ENCODE results near the gene OBP2A. TPM values are rescaled to one million over a fixed set of nuclear protein-coding genes. Genes with fewer than 3 reads are reported as not detected.
"Not testable (repeated sequence)": the region's sequence is repeated elsewhere in the genome, so short reads cannot be mapped to it uniquely, and the experiment has no call there.

OBP2A gene
- polyA plus RNA-seq, 1 experiment, result not detected

DNA sequence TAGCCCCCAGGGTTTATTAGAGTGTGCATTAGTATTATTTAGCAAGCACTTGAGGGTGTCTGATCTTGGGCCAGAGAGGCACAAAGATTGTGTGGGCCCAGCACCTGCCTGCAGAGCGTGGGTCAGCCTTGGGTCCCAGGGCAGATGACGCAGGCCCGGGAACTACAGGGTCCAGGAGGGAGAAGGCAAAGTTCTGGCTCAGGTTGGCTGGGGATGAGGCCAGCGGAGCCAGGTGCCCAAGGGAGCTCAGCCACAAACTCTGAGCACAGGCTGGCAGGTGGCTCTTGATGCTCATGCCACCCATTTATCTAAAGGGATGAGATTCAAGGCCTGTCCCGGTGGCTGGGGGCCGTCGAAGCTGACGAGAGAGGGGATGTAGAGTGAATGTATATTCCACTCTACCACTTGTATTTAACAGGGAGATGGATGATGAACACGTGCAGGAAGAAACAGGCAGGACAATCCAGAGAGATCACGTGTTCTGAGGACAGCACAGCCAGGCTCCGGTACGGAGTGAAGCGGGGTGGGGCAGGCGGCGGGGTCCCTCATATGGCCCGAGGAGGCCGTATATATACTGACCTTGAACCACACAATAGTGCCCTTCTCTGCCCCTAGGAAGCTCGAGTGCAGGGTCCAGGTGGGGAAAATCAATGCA lies 818 bp upstream of the OBP2A start:
- Histone ChIP-seq H3K9me3 (ENCODE audit: control insufficient read depth, insufficient read depth, low read length) (peaks cover 3% of the 10 kb centered on the region; the same call in 1 of the 2 replicates), H3K4me3 (ENCODE audit: low read depth, low read length) (no peak overlapping the region), H3K27ac (ENCODE audit: low read depth, low read length) (no peak overlapping the region), H3K27me3 (ENCODE audit: control insufficient read depth, insufficient read depth, low read length) (peaks cover 2% of the 10 kb centered on the region)
- TF ChIP-seq, protein P1, sequence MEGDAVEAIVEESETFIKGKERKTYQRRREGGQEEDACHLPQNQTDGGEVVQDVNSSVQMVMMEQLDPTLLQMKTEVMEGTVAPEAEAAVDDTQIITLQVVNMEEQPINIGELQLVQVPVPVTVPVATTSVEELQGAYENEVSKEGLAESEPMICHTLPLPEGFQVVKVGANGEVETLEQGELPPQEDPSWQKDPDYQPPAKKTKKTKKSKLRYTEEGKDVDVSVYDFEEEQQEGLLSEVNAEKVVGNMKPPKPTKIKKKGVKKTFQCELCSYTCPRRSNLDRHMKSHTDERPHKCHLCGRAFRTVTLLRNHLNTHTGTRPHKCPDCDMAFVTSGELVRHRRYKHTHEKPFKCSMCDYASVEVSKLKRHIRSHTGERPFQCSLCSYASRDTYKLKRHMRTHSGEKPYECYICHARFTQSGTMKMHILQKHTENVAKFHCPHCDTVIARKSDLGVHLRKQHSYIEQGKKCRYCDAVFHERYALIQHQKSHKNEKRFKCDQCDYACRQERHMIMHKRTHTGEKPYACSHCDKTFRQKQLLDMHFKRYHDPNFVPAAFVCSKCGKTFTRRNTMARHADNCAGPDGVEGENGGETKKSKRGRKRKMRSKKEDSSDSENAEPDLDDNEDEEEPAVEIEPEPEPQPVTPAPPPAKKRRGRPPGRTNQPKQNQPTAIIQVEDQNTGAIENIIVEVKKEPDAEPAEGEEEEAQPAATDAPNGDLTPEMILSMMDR (IDR thresholded peaks at IDR 0.05; ENCODE audit: low read depth, low read length), result no peak
- ChIA-PET CTCF (no interaction called here), POLR2A (no interaction called here)
- no peak for DNase-seq (ENCODE audit: low read depth, low spot score)

DNA sequence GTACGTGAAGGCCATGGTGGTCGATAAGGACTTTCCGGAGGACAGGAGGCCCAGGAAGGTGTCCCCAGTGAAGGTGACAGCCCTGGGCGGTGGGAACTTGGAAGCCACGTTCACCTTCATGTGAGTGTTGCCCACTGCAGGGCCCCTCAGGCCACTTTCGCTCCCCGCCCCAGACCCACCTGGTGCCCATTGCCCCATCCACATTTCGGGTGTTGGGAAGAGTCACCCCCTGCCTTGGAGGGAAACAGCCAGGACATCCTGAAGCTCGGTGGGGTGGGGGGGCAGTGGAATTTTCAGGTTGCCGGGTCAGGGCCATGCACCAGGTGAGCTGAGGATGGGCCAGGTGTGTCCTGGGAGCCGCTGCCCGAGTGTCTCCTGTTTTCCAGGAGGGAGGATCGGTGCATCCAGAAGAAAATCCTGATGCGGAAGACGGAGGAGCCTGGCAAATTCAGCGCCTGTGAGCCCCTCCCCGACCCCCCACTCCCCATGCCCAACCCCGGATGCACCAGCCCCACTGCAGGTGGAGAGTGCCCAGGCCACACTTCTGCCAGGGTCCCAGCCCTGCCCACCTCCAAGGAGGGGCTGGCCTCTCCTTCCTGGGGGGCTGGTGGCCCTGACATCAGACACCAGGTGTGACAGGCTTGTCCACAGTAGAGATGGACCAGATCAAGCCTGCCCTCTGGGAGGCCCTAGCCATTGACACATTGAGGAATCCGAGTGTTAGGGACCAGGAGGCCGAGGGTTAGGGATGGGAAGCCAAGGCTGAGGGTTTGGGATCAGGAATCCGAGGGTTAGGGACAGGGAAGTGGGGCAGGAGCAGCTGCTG lies 1.1 kb downstream of the OBP2A start:
- H3K4me3 ChIP-seq (ENCODE audit: low read depth, low read length); H3K27me3 ChIP-seq (ENCODE audit: control insufficient read depth, insufficient read depth, low read length); CTCF ChIA-PET; H3K27ac ChIP-seq (ENCODE audit: low read depth, low read length); POLR2A ChIA-PET; DNase-seq (ENCODE audit: low read depth, low spot score); H3K9me3 ChIP-seq (ENCODE audit: control insufficient read depth, insufficient read depth, low read length): not testable (repeated sequence)

DNA sequence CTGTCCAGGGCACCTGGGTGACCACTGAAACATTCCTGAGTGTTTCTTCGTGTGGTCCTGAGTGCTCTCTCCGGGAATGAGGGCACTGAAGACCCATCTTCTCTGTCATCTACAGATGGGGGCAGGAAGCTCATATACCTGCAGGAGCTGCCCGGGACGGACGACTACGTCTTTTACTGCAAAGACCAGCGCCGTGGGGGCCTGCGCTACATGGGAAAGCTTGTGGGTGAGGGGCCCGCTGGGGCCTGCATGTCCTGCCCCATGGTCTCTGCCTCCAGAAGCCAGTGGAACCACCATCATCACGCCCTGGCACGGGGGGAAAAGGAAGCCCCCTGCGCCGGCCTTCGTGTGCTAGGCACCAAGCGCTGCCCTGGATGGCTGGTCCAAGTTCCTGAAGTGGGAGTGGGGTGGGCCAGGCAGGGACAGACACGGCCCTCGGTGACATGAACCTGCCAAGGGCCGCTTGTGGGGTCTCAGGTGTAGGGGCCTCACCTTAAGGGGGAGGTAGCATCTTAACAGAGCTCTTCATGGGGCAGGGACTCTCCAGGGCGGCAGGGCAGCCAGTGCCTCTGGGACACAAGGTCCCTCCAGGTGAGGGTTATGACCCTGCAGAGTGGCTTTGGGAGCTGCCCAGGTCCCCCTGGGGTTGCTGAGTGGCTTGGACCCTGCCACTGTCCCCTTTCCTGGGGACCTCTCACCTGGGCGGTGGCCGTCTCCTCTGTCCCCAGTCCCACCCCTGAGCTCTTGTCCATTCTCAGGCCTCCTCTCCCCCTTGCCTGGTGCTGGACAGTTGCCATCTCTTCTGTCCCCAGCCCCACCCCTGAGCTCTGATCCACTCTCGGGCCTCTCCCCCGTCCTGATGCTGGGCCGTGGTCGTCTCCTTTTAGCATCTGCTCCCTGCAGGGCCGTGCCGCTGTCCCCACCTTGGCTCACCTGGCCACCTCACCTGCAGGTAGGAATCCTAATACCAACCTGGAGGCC lies 2.1 kb downstream of the OBP2A start:
- peaks cover 8% of the 10 kb centered on the region; the same call in 1 of the 2 replicates for H3K9me3 ChIP-seq (ENCODE audit: control insufficient read depth, insufficient read depth, low read length)
- no peak overlapping the region for H3K27ac ChIP-seq (ENCODE audit: low read depth, low read length)
- DNase-seq (ENCODE audit: low read depth, low spot score), result no peak
- POLR2A ChIA-PET, result no interaction called here
- peaks cover 2% of the 10 kb centered on the region for H3K27me3 ChIP-seq (ENCODE audit: control insufficient read depth, insufficient read depth, low read length)
- H3K4me3 ChIP-seq (ENCODE audit: low read depth, low read length), result no peak overlapping the region
- CTCF ChIA-PET, result no interaction called here
- TF ChIP-seq, protein P1 (IDR thresholded peaks at IDR 0.05; ENCODE audit: low read depth, low read length), result no peak

DNA sequence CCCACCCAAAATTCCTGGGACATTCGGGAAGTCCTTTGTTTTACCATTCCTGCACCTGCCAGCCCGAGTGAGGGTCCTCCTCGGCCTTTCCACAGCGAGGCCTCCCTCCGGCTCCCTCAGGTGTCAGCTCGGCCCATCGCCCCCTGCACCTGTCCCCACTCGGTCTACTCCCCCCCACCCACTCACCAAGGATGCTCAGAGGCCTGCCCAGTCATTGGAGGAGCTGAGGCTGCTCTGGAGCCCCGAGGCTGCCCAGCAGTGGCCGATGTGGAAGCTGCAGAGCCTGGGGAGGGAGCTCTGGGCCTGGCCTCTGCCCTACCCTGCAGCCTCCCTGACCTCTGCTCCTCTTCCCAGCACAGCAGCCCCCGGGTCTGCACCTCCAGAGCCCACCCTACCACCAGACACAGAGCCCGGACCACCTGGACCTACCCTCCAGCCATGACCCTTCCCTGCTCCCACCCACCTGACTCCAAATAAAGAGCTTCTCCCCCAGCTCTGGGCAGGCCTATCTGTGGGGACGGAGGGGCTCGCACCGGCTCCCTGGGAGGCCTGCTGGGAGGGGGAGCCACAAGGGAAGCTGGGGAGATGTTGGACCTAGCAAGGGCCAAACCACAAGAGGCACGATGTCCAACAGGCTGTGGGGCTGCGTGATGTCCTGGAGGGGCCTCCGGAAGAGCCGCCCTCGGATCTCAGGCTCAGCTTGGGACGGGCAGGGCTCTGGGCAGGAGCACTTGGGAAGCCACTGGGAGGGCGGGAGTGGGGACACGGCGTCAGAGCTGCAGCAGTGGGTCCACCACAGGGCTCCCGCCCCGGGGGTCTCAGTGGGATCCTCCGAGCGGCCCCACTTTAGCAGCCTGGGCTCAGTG lies 3.8 kb downstream of the OBP2A start:
- H3K4me3 ChIP-seq (ENCODE audit: low read depth, low read length); CTCF ChIA-PET; POLR2A ChIA-PET; DNase-seq (ENCODE audit: low read depth, low spot score); H3K27me3 ChIP-seq (ENCODE audit: control insufficient read depth, insufficient read depth, low read length); H3K27ac ChIP-seq (ENCODE audit: low read depth, low read length); H3K9me3 ChIP-seq (ENCODE audit: control insufficient read depth, insufficient read depth, low read length): not testable (repeated sequence)

DNA sequence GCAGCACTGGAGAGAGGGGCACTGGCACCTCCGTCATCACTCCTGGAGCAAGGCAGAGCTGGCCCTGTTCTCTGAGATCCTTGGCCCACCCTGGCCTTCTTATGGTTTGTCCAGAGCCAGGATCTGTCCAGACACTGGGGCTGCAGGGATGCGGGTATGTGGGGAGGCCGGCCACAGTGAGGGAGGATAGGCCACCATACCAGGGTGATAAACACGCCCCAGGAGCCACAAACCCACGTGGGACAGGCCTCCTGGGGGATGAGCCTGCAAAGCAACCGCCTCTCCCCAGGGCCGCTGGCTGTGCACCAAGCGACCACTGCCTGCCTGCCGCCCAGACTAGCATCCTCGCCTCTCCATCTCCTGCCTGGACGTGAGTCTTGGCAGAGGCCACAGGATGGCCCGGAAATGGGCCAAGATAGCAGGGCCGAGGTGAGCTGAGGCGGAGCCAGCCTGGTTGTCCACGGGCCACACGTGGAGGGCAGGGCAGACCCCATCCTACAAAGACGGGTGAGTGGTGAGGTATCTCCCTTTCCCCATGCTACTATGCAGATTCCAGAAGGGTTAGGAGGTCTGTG lies 4.5 kb downstream of the OBP2A start:
- Histone ChIP-seq H3K27me3 (ENCODE audit: control insufficient read depth, insufficient read depth, low read length) (peaks cover 2% of the 10 kb centered on the region), H3K27ac (ENCODE audit: low read depth, low read length) (no peak overlapping the region), H3K9me3 (ENCODE audit: control insufficient read depth, insufficient read depth, low read length) (peaks cover 8% of the 10 kb centered on the region; the same call in 1 of the 2 replicates), H3K4me3 (ENCODE audit: low read depth, low read length) (no peak overlapping the region)
- POLR2A ChIA-PET, result no interaction called here
- no peak for DNase-seq (ENCODE audit: low read depth, low spot score)
- CTCF ChIA-PET, result no interaction called here
- TF ChIP-seq, protein P1 (IDR thresholded peaks at IDR 0.05; ENCODE audit: low read depth, low read length), result no peak

Measured in AG04450 (cell line).